Thoracic aorta (tissue), 2 donors: ENCODE measurements around the gene PLEKHN1. TPM values are rescaled to one million over a fixed set of nuclear protein-coding genes. Genes with fewer than 3 reads are reported as not detected.

ENCODE experiments used
- ATAC-seq: fragments of 150-250 bp; one replicate; pipeline ENCODE4 v1.8.0; 2017; ENCODE audit warnings: low read depth; ENCODE audit not compliant: insufficient number of reproducible peaks, low FRiP score
- DNase-seq: peaks from one replicate; pipeline ENCODE4 v3.0.0-alpha.2; 2020; ENCODE audit warnings: low spot score
- H3K27ac ChIP-seq, 2 donors: fragments of 200-600 bp; sonication (generic); 1 replicate in 1 of 2; 2 replicates in 1 of 2; pipeline ENCODE4 v1.5.1; 2016; ENCODE audit warnings: mild to moderate bottlenecking in 2 of 2, moderate library complexity in 2 of 2
- H3K27me3 ChIP-seq: fragments of 200-600 bp; sonication (generic); replicated peaks from 2 replicates; pipeline ENCODE4 v1.6.0; 2016; ENCODE audit warnings: mild to moderate bottlenecking; ENCODE audit not compliant: insufficient read depth
- H3K36me3 ChIP-seq: fragments of 200-600 bp; sonication (generic); one replicate; pipeline ENCODE4 v1.5.1; 2016
- H3K4me1 ChIP-seq, 2 donors: fragments of 200-600 bp; sonication (generic); 1 replicate in 1 of 2; 2 replicates in 1 of 2; pipeline versions ENCODE4 v1.5.1 to v1.6.0; 2016; ENCODE audit warnings: low read depth in 2 of 2, mild to moderate bottlenecking in 1 of 2; ENCODE audit not compliant: control insufficient read depth in 1 of 2
- H3K4me3 ChIP-seq: fragments of 200-600 bp; sonication (generic); 2 replicates; pipeline ENCODE4 v1.5.1; 2016; ENCODE audit warnings: mild to moderate bottlenecking
- H3K9me3 ChIP-seq: fragments of 200-600 bp; sonication (generic); 2 replicates; pipeline ENCODE4 v1.5.1; 2016
- CTCF ChIP-seq: fragments of 200-600 bp; sonication (generic); IDR thresholded peaks from one replicate; pipeline ENCODE4 v1.5.1; 2019; ENCODE audit warnings: antibody characterized with exemption
- total RNA-seq, 2 donors: library from RNA; depleted of rRNA; stranded (reverse); fragments of >200 nt; gene quantifications; one replicate each; pipeline versions ENCODE4 v1.1.0 to v1.2.3, GENCODE V29; 2016

The PLEKHN1 gene
- total RNA-seq, 2 donors from 2014 or later = 0.27 TPM; not detected in 1

- DNase-seq = no peak
- Histone ChIP-seq H3K9me3 (no peaks in the 10 kb centered on the region), H3K27ac (peak overlapping the region in 1 of 2 donors; percentile 36), H3K4me1 (peaks cover 22 to 34% of the 10 kb centered on the region in 2 donors), H3K27me3 (peaks cover 6% of the 10 kb centered on the region), H3K4me3 (peak overlapping the region; percentile 66), H3K36me3 (peaks cover 13% of the 10 kb centered on the region)
- no peak for TF ChIP-seq CTCF
- ATAC-seq = no peak
Measured at GRCh38 chr1:941588-942383, 24.5 kb upstream of the PLEKHN1 start.

- DNase-seq (no peak), ATAC-seq (no peak)
- Histone ChIP-seq H3K27me3 (peaks cover 6% of the 10 kb centered on the region), H3K4me1 (peaks cover 22 to 34% of the 10 kb centered on the region in 2 donors), H3K36me3 (peaks cover 18% of the 10 kb centered on the region), H3K27ac (no peak overlapping the region), H3K9me3 (no peaks in the 10 kb centered on the region), H3K4me3 (peak overlapping the region; percentile 66)
- TF ChIP-seq CTCF = no peak
Measured at GRCh38 chr1:942411-942821, 23.9 kb upstream of the PLEKHN1 start.

- peaks cover 24% of the 10 kb centered on the region for H3K36me3 ChIP-seq
- H3K4me3 ChIP-seq = peak overlapping the region; percentile 66
- no peak overlapping the region for H3K27ac ChIP-seq
- no peak for ATAC-seq
- TF ChIP-seq CTCF = no peak
- no peak for DNase-seq
- H3K4me1 ChIP-seq = peaks cover 22 to 34% of the 10 kb centered on the region in 2 donors
- H3K9me3 ChIP-seq = no peaks in the 10 kb centered on the region
- H3K27me3 ChIP-seq = peaks cover 6% of the 10 kb centered on the region
Measured at GRCh38 chr1:942864-943533, 23.3 kb upstream of the PLEKHN1 start.

GRCh38 chr1:943545-944340 is 22.5 kb upstream of the PLEKHN1 start:
- no peak overlapping the region for H3K4me3 ChIP-seq
- DNase-seq (no peak), ATAC-seq (no peak)

More at GRCh38 chr1:943545-944340, 22.5 kb upstream of the PLEKHN1 start:
- Histone ChIP-seq H3K36me3 (peaks cover 30% of the 10 kb centered on the region), H3K27me3 (peaks cover 6% of the 10 kb centered on the region), H3K4me1 (peaks cover 22 to 34% of the 10 kb centered on the region in 2 donors), H3K9me3 (no peaks in the 10 kb centered on the region), H3K27ac (no peak overlapping the region)
- TF ChIP-seq CTCF = no peak
